ENCODE measurements around the gene RNPEPL1.

DNA sequence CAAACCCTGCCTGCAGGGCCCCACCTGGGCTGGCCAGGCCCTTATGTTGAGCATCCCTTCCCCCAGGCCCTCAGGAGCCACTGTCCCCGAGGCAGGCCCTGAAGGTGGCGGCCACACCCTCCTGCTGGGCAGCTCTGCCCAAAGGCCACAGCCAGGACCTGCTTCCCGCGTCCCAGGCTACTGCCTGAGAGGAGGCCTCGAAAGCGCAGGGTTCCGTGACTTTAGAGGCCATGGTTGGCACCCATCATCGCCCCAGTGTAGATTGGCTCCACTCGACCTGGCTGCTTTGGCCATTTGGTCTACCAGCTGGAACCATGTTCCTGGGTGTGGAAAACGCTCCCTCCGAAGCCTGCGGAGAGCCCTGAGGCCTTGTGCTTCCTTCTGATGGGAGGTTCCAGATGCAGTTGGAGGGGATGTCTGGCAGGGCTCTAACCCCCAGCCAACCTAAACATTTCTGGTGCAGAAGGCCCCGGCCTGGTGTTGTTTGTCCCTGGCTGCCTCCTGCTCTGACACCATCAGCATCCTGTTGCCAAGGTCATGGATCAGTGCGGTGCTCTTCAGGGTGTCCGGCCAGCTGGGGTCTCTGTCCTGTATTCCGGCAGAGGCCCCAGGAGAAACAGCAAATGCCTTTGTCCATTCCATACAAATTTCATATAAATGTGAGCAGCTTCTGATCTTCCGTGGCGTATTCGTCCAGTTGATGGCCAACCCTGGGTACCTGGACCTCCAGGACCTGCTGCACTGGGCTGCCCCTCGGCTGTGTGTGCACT, 33.0 kb downstream of the RNPEPL1 start:
- TF ChIP-seq, protein P1, sequence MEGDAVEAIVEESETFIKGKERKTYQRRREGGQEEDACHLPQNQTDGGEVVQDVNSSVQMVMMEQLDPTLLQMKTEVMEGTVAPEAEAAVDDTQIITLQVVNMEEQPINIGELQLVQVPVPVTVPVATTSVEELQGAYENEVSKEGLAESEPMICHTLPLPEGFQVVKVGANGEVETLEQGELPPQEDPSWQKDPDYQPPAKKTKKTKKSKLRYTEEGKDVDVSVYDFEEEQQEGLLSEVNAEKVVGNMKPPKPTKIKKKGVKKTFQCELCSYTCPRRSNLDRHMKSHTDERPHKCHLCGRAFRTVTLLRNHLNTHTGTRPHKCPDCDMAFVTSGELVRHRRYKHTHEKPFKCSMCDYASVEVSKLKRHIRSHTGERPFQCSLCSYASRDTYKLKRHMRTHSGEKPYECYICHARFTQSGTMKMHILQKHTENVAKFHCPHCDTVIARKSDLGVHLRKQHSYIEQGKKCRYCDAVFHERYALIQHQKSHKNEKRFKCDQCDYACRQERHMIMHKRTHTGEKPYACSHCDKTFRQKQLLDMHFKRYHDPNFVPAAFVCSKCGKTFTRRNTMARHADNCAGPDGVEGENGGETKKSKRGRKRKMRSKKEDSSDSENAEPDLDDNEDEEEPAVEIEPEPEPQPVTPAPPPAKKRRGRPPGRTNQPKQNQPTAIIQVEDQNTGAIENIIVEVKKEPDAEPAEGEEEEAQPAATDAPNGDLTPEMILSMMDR (IDR thresholded peaks at IDR 0.05): no peak
- no peak for TF ChIP-seq POLR2A (IDR thresholded peaks at IDR 0.05)

All from testis (tissue), 2 donors.